ENCODE results near the gene HEXIM2.
A peak's percentile ranks its signal among the peaks of the same experiment; 100 is the strongest.
"Not testable (repeated sequence)": the region's sequence is repeated elsewhere in the genome, so short reads cannot be mapped to it uniquely, and the experiment has no call there.

The HEXIM2 gene

GRCh38 chr17:45121055-45121454, 40.6 kb upstream of the HEXIM2 start:
- no peak overlapping the region for H3K4me3 ChIP-seq (ENCODE audit: low read depth, low read length)

DNA sequence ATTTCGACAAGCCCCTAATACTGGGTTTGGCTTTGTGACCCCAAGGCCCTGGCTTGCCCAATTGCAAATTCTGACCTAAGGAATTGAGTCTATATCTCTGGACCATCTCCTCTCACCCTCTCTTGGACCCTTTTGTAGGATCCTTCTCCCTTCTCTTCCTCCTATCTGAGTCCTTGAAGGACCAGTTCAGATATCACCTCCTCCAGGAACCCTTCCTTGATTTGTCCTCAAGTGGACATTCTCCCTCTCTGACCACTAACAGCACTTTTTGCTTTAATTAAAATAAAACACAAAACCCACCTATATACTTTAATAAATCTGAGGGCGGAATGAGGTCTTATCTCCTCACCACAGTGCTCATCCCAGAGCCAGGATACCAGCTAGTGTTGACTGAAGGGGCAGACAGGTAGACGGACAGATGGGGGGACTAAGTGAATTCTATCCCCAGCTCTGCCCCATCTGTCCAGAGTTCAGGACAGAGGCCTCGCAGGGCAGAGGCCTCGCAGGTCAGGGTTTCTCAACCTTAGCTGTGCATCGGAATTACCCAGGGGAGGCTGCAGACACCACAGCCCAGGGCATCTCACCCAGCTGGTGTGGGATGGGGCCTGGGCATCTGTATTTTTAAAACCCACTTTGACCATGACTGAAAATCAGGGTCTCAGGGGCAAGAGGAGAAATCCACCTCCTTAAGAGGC, 38.5 kb upstream of the HEXIM2 start:
- H3K27ac ChIP-seq = no peak overlapping the region
- no peak overlapping the region for H3K4me3 ChIP-seq (ENCODE audit: low read depth, low read length)
- H3K9ac ChIP-seq = no peak overlapping the region
- H3K27me3 ChIP-seq (ENCODE audit: control insufficient read depth, insufficient read depth, low read length) = no peaks in the 10 kb centered on the region
- no peak overlapping the region for H2AFZ ChIP-seq
- no peak for TF ChIP-seq CTCF (IDR thresholded peaks at IDR 0.05)
- no peak overlapping the region for H3K4me2 ChIP-seq (ENCODE audit: low read length)
- H3K79me2 ChIP-seq = no peaks in the 10 kb centered on the region
- no peaks in the 10 kb centered on the region for H3K9me3 ChIP-seq (ENCODE audit: control insufficient read depth, low read length)
- no peaks in the 10 kb centered on the region for H3K36me3 ChIP-seq (ENCODE audit: control insufficient read depth, insufficient read depth, low read length)
- peaks cover 3% of the 10 kb centered on the region for H3K4me1 ChIP-seq

More at GRCh38 chr17:45121055-45121454, 40.6 kb upstream of the HEXIM2 start:
- H3K9me3 ChIP-seq (ENCODE audit: control insufficient read depth, low read length) = no peaks in the 10 kb centered on the region
- no peak overlapping the region for H2AFZ ChIP-seq
- H3K79me2 ChIP-seq = no peaks in the 10 kb centered on the region
- H3K27ac ChIP-seq = no peak overlapping the region
- H3K4me1 ChIP-seq = peaks cover 3% of the 10 kb centered on the region
- H3K36me3 ChIP-seq (ENCODE audit: control insufficient read depth, insufficient read depth, low read length) = no peaks in the 10 kb centered on the region
- H3K9ac ChIP-seq = no peak overlapping the region
- TF ChIP-seq CTCF (IDR thresholded peaks at IDR 0.05) = no peak
- no peak overlapping the region for H3K4me2 ChIP-seq (ENCODE audit: low read length)
- no peaks in the 10 kb centered on the region for H3K27me3 ChIP-seq (ENCODE audit: control insufficient read depth, insufficient read depth, low read length)

- Histone ChIP-seq H3K36me3 (ENCODE audit: control insufficient read depth, insufficient read depth, low read length) (no peaks in the 10 kb centered on the region), H3K4me2 (ENCODE audit: low read length) (no peak overlapping the region), H3K4me1 (peaks cover 3% of the 10 kb centered on the region), H3K9me3 (ENCODE audit: control insufficient read depth, low read length) (no peaks in the 10 kb centered on the region), H2AFZ (peak overlapping the region; percentile 55), H3K27me3 (ENCODE audit: control insufficient read depth, insufficient read depth, low read length) (no peaks in the 10 kb centered on the region), H3K9ac (no peak overlapping the region), H3K4me3 (ENCODE audit: low read depth, low read length) (no peak overlapping the region), H3K79me2 (no peaks in the 10 kb centered on the region), H3K27ac (no peak overlapping the region)
- no peak for TF ChIP-seq CTCF (IDR thresholded peaks at IDR 0.05)
Measured at GRCh38 chr17:45123930-45124796, 37.5 kb upstream of the HEXIM2 start.

DNA sequence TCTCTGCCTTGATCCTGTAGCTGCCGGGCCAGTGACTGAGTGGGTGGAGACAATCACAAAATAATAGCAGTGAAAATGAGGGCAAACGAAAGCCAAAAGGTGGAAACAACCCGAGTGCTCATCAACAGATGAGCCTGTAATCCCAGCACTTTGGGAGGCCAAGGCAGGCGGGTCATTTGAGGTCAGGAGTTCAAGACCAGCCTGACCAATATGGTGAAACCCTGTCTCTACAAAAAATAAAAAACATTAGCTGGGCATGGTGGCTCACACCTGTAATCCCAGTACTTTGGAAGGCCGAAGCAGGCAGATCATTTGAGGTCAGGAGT, 36.9 kb upstream of the HEXIM2 start:
- not testable (repeated sequence) for H3K4me3 ChIP-seq (ENCODE audit: low read depth, low read length); H3K27ac ChIP-seq; H3K27me3 ChIP-seq (ENCODE audit: control insufficient read depth, insufficient read depth, low read length); H3K36me3 ChIP-seq (ENCODE audit: control insufficient read depth, insufficient read depth, low read length); H3K9ac ChIP-seq; H3K4me1 ChIP-seq; H3K79me2 ChIP-seq; H3K4me2 ChIP-seq (ENCODE audit: low read length); H3K9me3 ChIP-seq (ENCODE audit: control insufficient read depth, low read length)
- peak overlapping the region; percentile 55 for H2AFZ ChIP-seq

DNA sequence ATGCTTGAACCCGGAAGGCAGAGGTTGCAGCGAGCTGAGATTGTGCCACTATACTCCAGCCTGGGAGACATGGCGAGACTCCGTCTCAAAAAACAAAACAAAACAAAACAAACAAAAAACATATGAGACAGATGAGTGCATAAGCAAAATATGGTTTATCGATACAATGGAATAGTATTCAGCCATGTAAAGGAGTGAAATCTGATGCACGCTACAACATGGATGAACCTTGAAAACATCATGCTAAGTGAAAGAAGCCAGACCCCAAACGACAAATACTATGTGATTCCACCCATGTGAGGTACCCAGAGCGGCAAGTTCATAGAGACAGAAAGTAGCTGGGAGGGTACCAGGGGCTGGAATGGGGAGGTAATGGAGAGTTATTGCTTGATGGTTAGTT, 36.2 kb upstream of the HEXIM2 start:
- H3K4me3 ChIP-seq (ENCODE audit: low read depth, low read length) = no peak overlapping the region
- H2AFZ ChIP-seq = no peak overlapping the region
- no peaks in the 10 kb centered on the region for H3K27me3 ChIP-seq (ENCODE audit: control insufficient read depth, insufficient read depth, low read length)
- no peak for TF ChIP-seq CTCF (IDR thresholded peaks at IDR 0.05)
- no peaks in the 10 kb centered on the region for H3K9me3 ChIP-seq (ENCODE audit: control insufficient read depth, low read length)
- H3K79me2 ChIP-seq = no peaks in the 10 kb centered on the region
- H3K36me3 ChIP-seq (ENCODE audit: control insufficient read depth, insufficient read depth, low read length) = no peaks in the 10 kb centered on the region
- no peak overlapping the region for H3K9ac ChIP-seq
- no peak overlapping the region for H3K27ac ChIP-seq
- no peak overlapping the region for H3K4me2 ChIP-seq (ENCODE audit: low read length)
- peaks cover 5% of the 10 kb centered on the region for H3K4me1 ChIP-seq

All from parathyroid adenoma (tissue), 2 donors.